KMS-11 (cell line): ENCODE data around the gene ZNF354B.

Experiments
- H2AFZ ChIP-seq: fragments of 200-600 bp; sonication (generic); 2 replicates; pipeline ENCODE4 v1.6.1; 2016; ENCODE audit warnings: antibody characterized with exemption, mixed run types, low read depth
- H3K27ac ChIP-seq: fragments of 200-600 bp; sonication (generic); 2 replicates; pipeline ENCODE4 v1.6.1; 2016; ENCODE audit warnings: mild to moderate bottlenecking, mixed run types
- H3K27me3 ChIP-seq: fragments of 200-600 bp; sonication (generic); 2 replicates; pipeline ENCODE4 v1.6.1; 2017; ENCODE audit warnings: mild to moderate bottlenecking, low read depth, mixed run types, moderate library complexity; ENCODE audit not compliant: insufficient read depth
- H3K36me3 ChIP-seq: fragments of 200-600 bp; sonication (generic); 2 replicates; pipeline ENCODE4 v1.6.1; 2017; ENCODE audit warnings: mild to moderate bottlenecking, mixed run types; ENCODE audit not compliant: insufficient read depth
- H3K4me1 ChIP-seq: fragments of 200-600 bp; sonication (generic); 2 replicates; pipeline ENCODE4 v1.6.1; 2016; ENCODE audit warnings: mild to moderate bottlenecking, low read depth, mixed run types; ENCODE audit not compliant: poor library complexity, severe bottlenecking
- H3K4me2 ChIP-seq: fragments of 200-600 bp; sonication (generic); 2 replicates; pipeline ENCODE4 v1.7.0; 2016; ENCODE audit warnings: mild to moderate bottlenecking, mixed run types
- H3K4me3 ChIP-seq: fragments of 200-600 bp; sonication (generic); IDR thresholded peaks from 2 replicates; pipeline ENCODE4 v1.6.1; 2017; ENCODE audit warnings: low read depth, low read length, mixed read lengths; ENCODE audit not compliant: insufficient read depth
- H3K79me2 ChIP-seq: fragments of 200-600 bp; sonication (generic); 2 replicates; pipeline ENCODE4 v1.6.1; 2016; ENCODE audit warnings: low read depth, mixed run types; ENCODE audit not compliant: insufficient read depth
- H3K9ac ChIP-seq: fragments of 200-600 bp; sonication (generic); 2 replicates; pipeline ENCODE4 v1.6.1; 2016; ENCODE audit warnings: mild to moderate bottlenecking, mixed run types
- H4K20me1 ChIP-seq: fragments of 200-600 bp; sonication (generic); 2 replicates; pipeline ENCODE4 v1.6.1; 2016; ENCODE audit warnings: mild to moderate bottlenecking, mixed run types; ENCODE audit not compliant: insufficient read depth
- TF ChIP-seq, protein P1 (sequence below): fragments of 200-600 bp; sonication (generic); conservative IDR thresholded peaks from 2 replicates; pipeline ENCODE4 v1.6.1; 2017; ENCODE audit warnings: low read depth, mild to moderate bottlenecking, antibody characterized with exemption, low read length, moderate library complexity, mixed read lengths

ZNF354B gene

GRCh38 chr5:178883815-178884430 is 24.2 kb downstream of the ZNF354B start:
- H3K79me2 ChIP-seq, result no peaks in the 10 kb centered on the region
- no peak overlapping the region for H3K27ac ChIP-seq
- no peaks in the 10 kb centered on the region for H3K27me3 ChIP-seq
- H3K4me2 ChIP-seq, result no peak overlapping the region
- H3K4me3 ChIP-seq, result no peak overlapping the region
- H3K4me1 ChIP-seq, result no peaks in the 10 kb centered on the region
- H3K9ac ChIP-seq, result no peak overlapping the region
- no peaks in the 10 kb centered on the region for H3K36me3 ChIP-seq
- H2AFZ ChIP-seq, result no peak overlapping the region
- H4K20me1 ChIP-seq, result no peaks in the 10 kb centered on the region
- TF ChIP-seq, protein P1, sequence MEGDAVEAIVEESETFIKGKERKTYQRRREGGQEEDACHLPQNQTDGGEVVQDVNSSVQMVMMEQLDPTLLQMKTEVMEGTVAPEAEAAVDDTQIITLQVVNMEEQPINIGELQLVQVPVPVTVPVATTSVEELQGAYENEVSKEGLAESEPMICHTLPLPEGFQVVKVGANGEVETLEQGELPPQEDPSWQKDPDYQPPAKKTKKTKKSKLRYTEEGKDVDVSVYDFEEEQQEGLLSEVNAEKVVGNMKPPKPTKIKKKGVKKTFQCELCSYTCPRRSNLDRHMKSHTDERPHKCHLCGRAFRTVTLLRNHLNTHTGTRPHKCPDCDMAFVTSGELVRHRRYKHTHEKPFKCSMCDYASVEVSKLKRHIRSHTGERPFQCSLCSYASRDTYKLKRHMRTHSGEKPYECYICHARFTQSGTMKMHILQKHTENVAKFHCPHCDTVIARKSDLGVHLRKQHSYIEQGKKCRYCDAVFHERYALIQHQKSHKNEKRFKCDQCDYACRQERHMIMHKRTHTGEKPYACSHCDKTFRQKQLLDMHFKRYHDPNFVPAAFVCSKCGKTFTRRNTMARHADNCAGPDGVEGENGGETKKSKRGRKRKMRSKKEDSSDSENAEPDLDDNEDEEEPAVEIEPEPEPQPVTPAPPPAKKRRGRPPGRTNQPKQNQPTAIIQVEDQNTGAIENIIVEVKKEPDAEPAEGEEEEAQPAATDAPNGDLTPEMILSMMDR, result no peak

DNA sequence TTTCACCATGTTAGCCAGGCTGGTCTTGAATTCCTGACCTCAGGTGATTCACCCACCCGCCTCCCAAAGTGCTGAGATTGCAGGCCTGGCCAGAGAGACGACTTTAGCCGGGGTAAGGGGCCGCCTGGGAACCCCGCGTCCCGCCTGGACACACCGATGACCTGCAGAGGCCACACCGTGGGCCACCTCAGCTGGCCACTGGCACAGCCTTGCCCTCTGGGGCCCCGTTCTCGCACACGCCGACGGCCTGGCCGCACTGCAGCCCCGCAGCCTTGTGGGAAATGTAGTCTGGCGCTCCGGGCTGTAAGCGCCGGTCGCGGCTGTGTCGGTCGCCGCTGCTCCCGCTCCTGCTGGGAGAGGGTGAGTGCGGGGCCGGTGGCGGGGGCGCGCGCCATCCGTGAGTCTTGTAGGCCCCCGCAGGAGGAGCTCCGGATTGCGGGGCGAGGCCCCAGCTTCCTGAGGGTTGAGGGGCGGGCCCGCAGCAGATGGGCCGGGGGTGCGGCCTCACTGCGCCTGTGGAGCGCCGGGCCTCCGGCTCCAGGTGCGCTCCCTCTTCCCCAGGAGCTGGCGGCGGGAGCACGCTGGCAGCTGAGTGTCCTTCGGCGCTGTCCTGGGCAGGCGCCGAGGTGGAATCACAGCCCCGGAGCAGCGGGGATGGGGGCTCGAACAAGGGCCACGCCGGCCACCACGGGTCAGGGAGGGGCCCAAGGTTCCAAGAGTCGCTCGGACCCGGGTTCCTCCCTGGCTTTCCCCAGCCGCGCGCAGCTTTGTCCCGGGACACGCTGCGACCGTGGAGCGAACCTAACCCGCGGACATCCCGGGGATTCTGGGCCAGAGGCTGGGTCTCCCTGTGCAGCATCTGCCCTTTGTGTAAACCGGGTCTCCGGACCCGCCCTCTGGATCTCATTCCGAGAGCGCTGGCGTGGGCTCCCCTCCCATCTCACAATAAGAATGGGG is 36.1 kb downstream of the ZNF354B start, which contains the start of gene ZFP2:
Gene ZFP2, plus strand, starts transcription at position 299 of the 957 bp plus-strand sequence. CDS start 35,401 bp downstream, outside the sequence.
- no peaks in the 10 kb centered on the region for H3K27me3 ChIP-seq
- no peaks in the 10 kb centered on the region for H3K36me3 ChIP-seq
- no peak within 1 kb of the TSS for H3K27ac ChIP-seq
- H3K4me1 ChIP-seq, result no peaks in the 10 kb centered on the region
- H4K20me1 ChIP-seq, result no peaks in the 10 kb centered on the region
- H2AFZ ChIP-seq, result no peak within 1 kb of the TSS
- no peak within 1 kb of the TSS for H3K4me3 ChIP-seq
- H3K79me2 ChIP-seq, result no peaks in the 10 kb centered on the region
- H3K4me2 ChIP-seq, result no peak within 1 kb of the TSS
- TF ChIP-seq, protein P1, result no peak
- no peak within 1 kb of the TSS for H3K9ac ChIP-seq

DNA sequence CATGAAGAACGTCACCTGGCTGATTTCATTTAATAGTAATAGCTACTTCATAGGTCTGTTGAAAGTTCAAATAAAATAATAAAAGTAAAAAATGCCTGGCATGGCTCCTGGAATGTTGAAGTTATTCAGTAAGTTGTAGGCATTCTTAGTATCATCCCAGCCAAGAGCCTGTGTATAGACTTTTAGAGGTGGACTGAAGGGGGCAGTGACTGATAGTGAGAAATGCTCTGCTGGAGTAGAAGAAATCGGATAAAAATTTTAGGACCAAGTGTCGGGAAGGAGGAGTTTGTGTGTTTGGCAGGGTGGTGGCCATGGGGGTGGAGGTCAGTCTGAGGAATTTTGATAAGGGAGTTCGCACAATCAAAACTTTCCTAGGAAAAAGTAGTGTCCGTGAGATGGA is 39.5 kb downstream of the ZNF354B start:
- Histone ChIP-seq H3K4me3 (no peak overlapping the region), H2AFZ (no peak overlapping the region), H3K36me3 (no peaks in the 10 kb centered on the region), H3K27ac (no peak overlapping the region), H4K20me1 (no peaks in the 10 kb centered on the region), H3K4me1 (no peaks in the 10 kb centered on the region), H3K4me2 (no peak overlapping the region), H3K79me2 (no peaks in the 10 kb centered on the region), H3K9ac (no peak overlapping the region), H3K27me3 (no peaks in the 10 kb centered on the region)
- TF ChIP-seq, protein P1, result no peak

GRCh38 chr5:178902849-178903248 is 43.1 kb downstream of the ZNF354B start:
- no peaks in the 10 kb centered on the region for H3K79me2 ChIP-seq
- no peak overlapping the region for H3K27ac ChIP-seq
- H3K4me1 ChIP-seq, result no peaks in the 10 kb centered on the region
- no peak overlapping the region for H3K9ac ChIP-seq
- H3K27me3 ChIP-seq, result no peaks in the 10 kb centered on the region
- no peak overlapping the region for H2AFZ ChIP-seq
- TF ChIP-seq, protein P1, result no peak
- H3K4me2 ChIP-seq, result no peak overlapping the region
- no peaks in the 10 kb centered on the region for H3K36me3 ChIP-seq
- H3K4me3 ChIP-seq, result no peak overlapping the region
- no peaks in the 10 kb centered on the region for H4K20me1 ChIP-seq
